Measurements from ENCODE around the gene THRAP3. TPM values are rescaled to one million over a fixed set of nuclear protein-coding genes. Genes with fewer than 3 reads are reported as not detected.

THRAP3 gene
- total and polyA plus RNA-seq, 2 of the 8 experiments (the other 6 are each of a cell fraction or from before 2014, with no cell fraction given) = 40.2 to 183 TPM

DNA sequence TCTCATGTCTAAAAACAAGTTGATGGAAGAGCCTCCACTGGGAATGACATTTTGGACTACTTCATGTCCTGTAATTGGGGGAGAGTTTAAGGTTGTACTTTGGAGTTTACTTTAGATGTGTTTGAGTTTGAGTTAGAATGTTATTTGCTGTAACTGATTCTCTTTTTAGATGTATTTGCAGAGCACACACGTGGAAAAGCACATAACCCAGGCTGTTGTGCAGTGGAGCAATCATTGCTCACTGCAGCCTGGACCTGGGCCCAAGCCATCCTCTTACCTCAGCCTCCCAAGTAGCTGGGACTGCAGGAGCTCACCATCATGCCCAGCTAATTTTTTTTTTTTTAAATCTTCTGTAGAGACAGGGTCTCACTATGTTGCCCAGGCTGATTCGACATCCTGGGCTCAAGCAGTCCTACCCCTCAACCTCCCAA lies 45.2 kb downstream of the THRAP3 start:
- H4K8ac ChIP-seq (ENCODE audit: extremely low read depth, insufficient read depth, low read length) = no peak overlapping the region
- H3K18ac ChIP-seq (ENCODE audit: extremely low read depth, low read length) = no peak overlapping the region
- H2BK20ac ChIP-seq (ENCODE audit: low read length) = no peak overlapping the region
- CTCF ChIA-PET (ENCODE audit: partially characterized antibody) = interaction anchor here (0.8 to 2.4 kb wide), 10 partner anchors 8 to 120 kb away, joined by 3 to 13 read pairs (median 4); partner anchors contain the start of gene TRAPPC3
- H2BK5ac ChIP-seq (ENCODE audit: low read depth, low read length) = no peak overlapping the region
- TF ChIP-seq SRF (IDR thresholded peaks at IDR 0.05; ENCODE audit: low read depth, low read length) (no peak), FOSL1 (IDR thresholded peaks at IDR 0.05; ENCODE audit: insufficient read depth, low read depth, low read length) (no peak), RBBP5 (IDR thresholded peaks at IDR 0.05; ENCODE audit: borderline replicate concordance, low read depth, low read length) (no peak), SP1 (IDR thresholded peaks at IDR 0.05; ENCODE audit: low read depth, low read length) (no peak), EGR1 (IDR thresholded peaks at IDR 0.05; ENCODE audit: borderline replicate concordance, low read depth, low read length) (no peak), CBX5 (IDR thresholded peaks at IDR 0.05; ENCODE audit: low read depth, low read length) (no peak), RXRA (IDR thresholded peaks at IDR 0.05; ENCODE audit: insufficient read depth, low read depth, low read length) (no peak), NANOG (IDR thresholded peaks at IDR 0.05; ENCODE audit: insufficient read depth, low read depth, low read length, poor library complexity, severe bottlenecking) (no peak), TCF12 (IDR thresholded peaks at IDR 0.05; ENCODE audit: low read depth, low read length) (no peak), CHD2 (IDR thresholded peaks at IDR 0.05; ENCODE audit: low read length) (no peak)
- TF ChIP-seq, protein P1, sequence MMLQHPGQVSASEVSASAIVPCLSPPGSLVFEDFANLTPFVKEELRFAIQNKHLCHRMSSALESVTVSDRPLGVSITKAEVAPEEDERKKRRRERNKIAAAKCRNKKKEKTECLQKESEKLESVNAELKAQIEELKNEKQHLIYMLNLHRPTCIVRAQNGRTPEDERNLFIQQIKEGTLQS (IDR thresholded peaks at IDR 0.05; ENCODE audit: insufficient read depth, low read depth, low read length) = no peak
- TF ChIP-seq, protein P2, sequence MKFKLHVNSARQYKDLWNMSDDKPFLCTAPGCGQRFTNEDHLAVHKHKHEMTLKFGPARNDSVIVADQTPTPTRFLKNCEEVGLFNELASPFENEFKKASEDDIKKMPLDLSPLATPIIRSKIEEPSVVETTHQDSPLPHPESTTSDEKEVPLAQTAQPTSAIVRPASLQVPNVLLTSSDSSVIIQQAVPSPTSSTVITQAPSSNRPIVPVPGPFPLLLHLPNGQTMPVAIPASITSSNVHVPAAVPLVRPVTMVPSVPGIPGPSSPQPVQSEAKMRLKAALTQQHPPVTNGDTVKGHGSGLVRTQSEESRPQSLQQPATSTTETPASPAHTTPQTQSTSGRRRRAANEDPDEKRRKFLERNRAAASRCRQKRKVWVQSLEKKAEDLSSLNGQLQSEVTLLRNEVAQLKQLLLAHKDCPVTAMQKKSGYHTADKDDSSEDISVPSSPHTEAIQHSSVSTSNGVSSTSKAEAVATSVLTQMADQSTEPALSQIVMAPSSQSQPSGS (IDR thresholded peaks at IDR 0.05; ENCODE audit: low read length) = no peak
- H3K56ac ChIP-seq (replicated peaks; ENCODE audit: insufficient read length, low read depth, low read length) = no peak overlapping the region
- H3K27ac ChIP-seq (ENCODE audit: low read depth, low read length) = no peak overlapping the region
- no peaks in the 10 kb centered on the region for H3K9me3 ChIP-seq (ENCODE audit: insufficient read depth in 2 of 2, low read depth in 1 of 2, low read length in 1 of 2)
- no peak overlapping the region for H3K9ac ChIP-seq (replicated peaks in 1 of 4; ENCODE audit: extremely low read depth in 1 of 4, low read depth in 3 of 4, low read length in 3 of 4)
- no peak overlapping the region for H2BK15ac ChIP-seq (ENCODE audit: low read length)
- FAIRE-seq (no peak), DNase-seq (ENCODE audit: low read depth in 1 of 2, low spot score in 2 of 2) (no peak)
- H4K20me1 ChIP-seq (replicated peaks in 1 of 2; ENCODE audit: control insufficient read depth in 1 of 2, insufficient read depth in 2 of 2, low read length in 2 of 2) = peaks cover 4 to 7% of the 10 kb centered on the region in 2 experiments
- no peak overlapping the region for H2BK12ac ChIP-seq (ENCODE audit: low read depth, low read length)
- WGBS, 2 experiments (ENCODE audit: extremely low coverage in 1 of 2, insufficient coverage in 1 of 2, insufficient read length in 1 of 2, insufficient replicate concordance in 2 of 2, low coverage in 1 of 2, low lambda C conversion rate in 2 of 2, missing lambda C conversion rate in 1 of 2) = 95% methylated on average over 2 of the region's 2 CpGs; no CpG with 5 or more reads in 1 of the 2 experiments
- no peaks in the 10 kb centered on the region for H3K27me3 ChIP-seq (replicated peaks in 1 of 4; ENCODE audit: control insufficient read depth in 3 of 4, extremely low read depth in 1 of 4, insufficient read depth in 3 of 4, low read length in 3 of 4)
- no peak overlapping the region for H3K4ac ChIP-seq (replicated peaks; ENCODE audit: insufficient read length, low read depth, low read length)
- H2BK120ac ChIP-seq (replicated peaks; ENCODE audit: low read depth, low read length) = no peak overlapping the region
- H2AK5ac ChIP-seq (ENCODE audit: low read depth, low read length) = no peak overlapping the region
- peaks cover 0 to 35% (median 17%) of the 10 kb centered on the region in 4 experiments; a peak in 7 of 8 replicates for H3K36me3 ChIP-seq (ENCODE audit: control insufficient read depth in 2 of 4, insufficient read depth in 4 of 4, low read length in 3 of 4)
- no peak overlapping the region for H3K23ac ChIP-seq (ENCODE audit: insufficient read length)
- H3K23me2 ChIP-seq (ENCODE audit: low read depth, low read length) = no peaks in the 10 kb centered on the region
- peaks cover under 1% of the 10 kb centered on the region; the same call in 1 of the 2 replicates for H3K79me1 ChIP-seq (ENCODE audit: low read depth, low read length)
- H3K79me2 ChIP-seq (ENCODE audit: control insufficient read depth in 1 of 2, insufficient read depth in 2 of 2, low read length in 2 of 2) = peaks cover 3 to 49% of the 10 kb centered on the region in 2 experiments; a peak in 2 of 4 replicates
- H3K4me1 ChIP-seq (replicated peaks in 1 of 4; ENCODE audit: control insufficient read depth in 3 of 4, insufficient read depth in 4 of 4, low read length in 3 of 4) = no peaks in the 10 kb centered on the region
- H2AFZ ChIP-seq (ENCODE audit: low read length) = no peak overlapping the region
- H3K14ac ChIP-seq (ENCODE audit: insufficient read length) = no peak overlapping the region
- no peak overlapping the region for H3K4me3 ChIP-seq (ENCODE audit: extremely low read depth in 1 of 4, insufficient read depth in 2 of 4, low read depth in 3 of 4, low read length in 4 of 4)
- POLR2A ChIA-PET (ENCODE audit: partially characterized antibody) = interaction anchor here (1.1 to 1.4 kb wide), 5 partner anchors 11 to 37 kb away, joined by 3 to 5 read pairs (median 4); no protein-coding TSS in a partner anchor
- no peak overlapping the region for H4K91ac ChIP-seq (replicated peaks; ENCODE audit: insufficient read length, low read length)
- H4K5ac ChIP-seq (ENCODE audit: insufficient read length, low read depth, low read length) = no peak overlapping the region
- H3K4me2 ChIP-seq (ENCODE audit: insufficient read depth in 1 of 2, low read depth in 2 of 2, low read length in 2 of 2) = no peak overlapping the region

Measured in H1 (cell line).